HEK293 (cell line): ENCODE data around the gene HTT.

Experiments used
- CTCF ChIA-PET: fragments of 350-600 bp; formaldehyde crosslinking; extraction: SDS; loops from one replicate; lab custom pipeline; 2021; ENCODE audit warnings: antibody characterized with exemption; lab: Yijun Ruan, JAX
- POLR2A ChIA-PET: fragments of 300-600 bp; formaldehyde crosslinking; extraction: SDS; loops from one replicate; lab custom pipeline; 2020; ENCODE audit warnings: antibody characterized with exemption, inconsistent platforms; lab: Yijun Ruan, JAX
- H3K27ac ChIP-seq: fragments of 200-500 bp; sonication (Bioruptor generic); 2 replicates; pipeline ENCODE4 v1.5.1; 2014; ENCODE audit warnings: low read depth, low read length, control low read depth, inconsistent platforms; ENCODE audit errors: extremely low read depth
- H3K36me3 ChIP-seq, 2 experiments: fragments of 200-500 bp in 1 of 2; sonication (Bioruptor generic) in 1 of 2; 1 replicate in 1 of 2; 2 replicates in 1 of 2; pipeline ENCODE4 v1.5.1; 2014 to 2017; ENCODE audit warnings: inconsistent platforms in 2 of 2, low read length in 2 of 2; ENCODE audit not compliant: control insufficient read depth in 2 of 2, insufficient read depth in 1 of 2
- H3K4me1 ChIP-seq: fragments of 200-500 bp; sonication (Bioruptor generic); 2 replicates; pipeline ENCODE4 v1.5.1; 2014; ENCODE audit warnings: mild to moderate bottlenecking, low read length, inconsistent platforms; ENCODE audit not compliant: control insufficient read depth, insufficient read depth
- H3K4me3 ChIP-seq: 2 replicates; pipeline ENCODE4 v1.5.1; 2011; ENCODE audit warnings: low read depth, mild to moderate bottlenecking, control low read depth, low read length, moderate library complexity
- H3K9me3 ChIP-seq: fragments of 200-500 bp; sonication (Bioruptor generic); 2 replicates; pipeline ENCODE4 v1.5.1; 2014; ENCODE audit warnings: low read depth, low read length, inconsistent platforms; ENCODE audit not compliant: control insufficient read depth, insufficient read depth
- ATF2 ChIP-seq: fragments of 450-650 bp; formaldehyde crosslinking; IDR thresholded peaks from 2 replicates; pipeline ENCODE4 v1.5.1; 2016; ENCODE audit warnings: missing biosample characterization, missing genetic modification characterization, low read depth
- EGR2 ChIP-seq: fragments of 450-650 bp; formaldehyde crosslinking; IDR thresholded peaks from 2 replicates; pipeline ENCODE4 v1.5.1; 2016; ENCODE audit warnings: low read depth, missing biosample characterization, missing genetic modification characterization
- PRDM10 ChIP-seq: fragments of 450-650 bp; formaldehyde crosslinking; IDR thresholded peaks from 2 replicates; pipeline ENCODE4 v1.5.1; 2016; ENCODE audit warnings: missing biosample characterization, missing genetic modification characterization
- RBAK ChIP-seq: fragments of 450-650 bp; formaldehyde crosslinking; IDR thresholded peaks from 2 replicates; pipeline ENCODE4 v1.5.1; 2016; ENCODE audit warnings: missing biosample characterization, missing genetic modification characterization
- YY1 ChIP-seq: fragments of 450-650 bp; formaldehyde crosslinking; IDR thresholded peaks from 2 replicates; pipeline ENCODE4 v1.5.1; 2018; ENCODE audit warnings: missing biosample characterization, missing genetic modification characterization
- YY2 ChIP-seq: fragments of 450-650 bp; formaldehyde crosslinking; IDR thresholded peaks from 2 replicates; pipeline ENCODE4 v1.5.1; 2016; ENCODE audit warnings: missing biosample characterization, missing genetic modification characterization
- ZBTB7A ChIP-seq: fragments of 450-650 bp; formaldehyde crosslinking; IDR thresholded peaks from 2 replicates; pipeline ENCODE4 v1.5.1; 2016; ENCODE audit warnings: low read depth, missing biosample characterization, missing genetic modification characterization
- ZFP37 ChIP-seq: fragments of 450-650 bp; formaldehyde crosslinking; IDR thresholded peaks from 2 replicates; pipeline ENCODE4 v1.5.1; 2016; ENCODE audit warnings: missing biosample characterization, missing genetic modification characterization
- ZNF10 ChIP-seq: fragments of 450-650 bp; formaldehyde crosslinking; IDR thresholded peaks from 2 replicates; pipeline ENCODE4 v1.5.1; 2017; ENCODE audit warnings: missing biosample characterization, missing genetic modification characterization
- ZNF175 ChIP-seq: fragments of 450-650 bp; formaldehyde crosslinking; IDR thresholded peaks from 2 replicates; pipeline ENCODE4 v1.5.1; 2016; ENCODE audit warnings: missing biosample characterization, missing genetic modification characterization
- ZNF221 ChIP-seq: fragments of 450-650 bp; formaldehyde crosslinking; IDR thresholded peaks from 2 replicates; pipeline ENCODE4 v1.5.1; 2017; ENCODE audit warnings: missing biosample characterization, missing genetic modification characterization, borderline replicate concordance
- ZNF529 ChIP-seq: fragments of 450-650 bp; formaldehyde crosslinking; IDR thresholded peaks from 2 replicates; pipeline ENCODE4 v1.5.1; 2017; ENCODE audit warnings: missing genetic modification characterization, missing biosample characterization; ENCODE audit not compliant: insufficient replicate concordance
- ZNF600 ChIP-seq: fragments of 450-650 bp; formaldehyde crosslinking; IDR thresholded peaks from 2 replicates; pipeline ENCODE4 v1.5.1; 2016; ENCODE audit warnings: missing biosample characterization, missing genetic modification characterization
- ZNF621 ChIP-seq: fragments of 450-650 bp; formaldehyde crosslinking; IDR thresholded peaks from 2 replicates; pipeline ENCODE4 v1.5.1; 2017; ENCODE audit warnings: missing biosample characterization, missing genetic modification characterization
- ZNF654 ChIP-seq: fragments of 450-650 bp; formaldehyde crosslinking; IDR thresholded peaks from 2 replicates; pipeline ENCODE4 v1.5.1; 2016; ENCODE audit warnings: low read depth, missing biosample characterization, missing genetic modification characterization
- ZNF776 ChIP-seq: fragments of 450-650 bp; formaldehyde crosslinking; IDR thresholded peaks from 2 replicates; pipeline ENCODE4 v1.5.0; 2017; ENCODE audit warnings: missing biosample characterization, missing genetic modification characterization, borderline replicate concordance
- TF ChIP-seq, protein P1 (sequence below): sonication (generic); formaldehyde crosslinking; IDR thresholded peaks from 2 replicates; pipeline ENCODE4 v1.8.1; 2022; ENCODE audit warnings: mild to moderate bottlenecking, moderate library complexity, missing genetic modification reagents

Gene HTT

GRCh38 chr4:3067473-3068001 lies 6.9 kb upstream of the HTT start:
- ChIA-PET POLR2A (no interaction called here), CTCF (no interaction called here)
- no peak overlapping the region for H3K27ac ChIP-seq
- no peaks in the 10 kb centered on the region for H3K9me3 ChIP-seq
- H3K4me3 ChIP-seq: no peak overlapping the region
- H3K36me3 ChIP-seq: no peaks in the 10 kb centered on the region
- no peak for TF ChIP-seq ZBTB7A (tag by site-specific recombination)
- TF ChIP-seq, protein P1, sequence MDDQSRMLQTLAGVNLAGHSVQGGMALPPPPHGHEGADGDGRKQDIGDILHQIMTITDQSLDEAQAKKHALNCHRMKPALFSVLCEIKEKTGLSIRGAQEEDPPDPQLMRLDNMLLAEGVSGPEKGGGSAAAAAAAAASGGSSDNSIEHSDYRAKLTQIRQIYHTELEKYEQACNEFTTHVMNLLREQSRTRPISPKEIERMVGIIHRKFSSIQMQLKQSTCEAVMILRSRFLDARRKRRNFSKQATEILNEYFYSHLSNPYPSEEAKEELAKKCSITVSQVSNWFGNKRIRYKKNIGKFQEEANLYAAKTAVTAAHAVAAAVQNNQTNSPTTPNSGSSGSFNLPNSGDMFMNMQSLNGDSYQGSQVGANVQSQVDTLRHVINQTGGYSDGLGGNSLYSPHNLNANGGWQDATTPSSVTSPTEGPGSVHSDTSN (CRISPR knock-in tag): no peak
- no peak for TF ChIP-seq ZFP37 (tag by site-specific recombination)
- TF ChIP-seq ZNF221 (tag by site-specific recombination): no peak
- TF ChIP-seq ZNF10 (tag by site-specific recombination): no peak
- TF ChIP-seq RBAK (tag by site-specific recombination): no peak
- TF ChIP-seq, all 188 proteins: peak for 0
- no peaks in the 10 kb centered on the region for H3K4me1 ChIP-seq

GRCh38 chr4:3069661-3070199 lies 4.8 kb upstream of the HTT start:
- TF ChIP-seq ATF2 (no peak), ZNF175 (tag by site-specific recombination) (no peak), YY1 (tag by site-specific recombination) (no peak)
- TF ChIP-seq, all 188 proteins: peak for 0
- no peaks in the 10 kb centered on the region for H3K4me1 ChIP-seq
- no peak overlapping the region for H3K27ac ChIP-seq
- POLR2A ChIA-PET: interaction anchor here (0.5 kb wide), 1 partner anchor 11 kb away, joined by 4 read pairs; no protein-coding TSS in a partner anchor
- CTCF ChIA-PET: no interaction called here
- no peaks in the 10 kb centered on the region for H3K36me3 ChIP-seq
- no peak overlapping the region for H3K4me3 ChIP-seq
- no peaks in the 10 kb centered on the region for H3K9me3 ChIP-seq

DNA sequence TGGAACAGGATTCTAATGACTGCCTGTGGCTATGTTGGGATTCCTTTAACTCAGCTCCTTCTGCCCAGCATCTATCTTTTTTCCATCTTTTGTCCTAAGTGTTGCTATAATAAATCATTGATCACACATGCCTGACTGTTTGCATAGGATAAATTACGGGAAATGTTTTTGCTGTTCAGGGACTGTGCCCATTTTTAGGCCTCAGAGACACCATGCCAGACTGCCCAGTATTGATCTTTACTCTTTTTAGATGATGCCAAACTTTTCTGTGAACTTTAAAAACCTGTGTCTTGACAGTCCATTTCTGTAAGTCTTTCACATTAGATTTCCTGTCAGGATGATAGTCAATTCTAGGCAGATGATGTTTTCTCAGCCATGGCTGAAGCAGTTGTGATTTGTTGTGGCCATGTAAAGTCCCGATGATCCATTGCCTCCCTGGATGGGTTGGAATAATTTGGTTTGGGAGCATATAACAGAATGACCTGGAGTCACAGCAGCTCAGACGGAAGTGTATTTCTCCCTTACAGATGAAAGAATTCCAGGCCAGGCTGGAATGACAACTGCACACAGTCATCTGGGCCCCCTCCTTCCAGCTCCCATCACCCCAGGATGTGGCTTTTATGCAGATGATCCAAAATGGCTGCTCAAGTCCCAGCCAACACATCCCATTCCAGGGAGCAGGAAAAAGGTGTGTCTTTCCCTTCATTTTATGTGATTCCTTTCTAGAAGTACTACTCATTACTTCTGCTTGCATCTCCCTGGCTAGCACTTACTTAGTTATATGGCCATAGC lies 3.6 kb upstream of the HTT start:
- Histone ChIP-seq H3K4me1 (no peaks in the 10 kb centered on the region), H3K36me3 (no peaks in the 10 kb centered on the region), H3K27ac (no peak overlapping the region), H3K4me3 (no peak overlapping the region)
- POLR2A ChIA-PET: no interaction called here
- TF ChIP-seq ZNF654 (no peak), YY1 (tag by site-specific recombination) (no peak)
- TF ChIP-seq, all 188 proteins: peak for 0
- CTCF ChIA-PET: no interaction called here
- no peaks in the 10 kb centered on the region for H3K9me3 ChIP-seq

- CTCF ChIA-PET: no interaction called here
- Histone ChIP-seq H3K36me3 (no peaks in the 10 kb centered on the region), H3K4me3 (no peak overlapping the region), H3K4me1 (0 out of 2 replicates have a peak, but pooled peaks cover 2% of the 10 kb centered on the region), H3K9me3 (no peaks in the 10 kb centered on the region), H3K27ac (no peak overlapping the region)
- POLR2A ChIA-PET: interaction anchor here (0.6 kb wide), 1 partner anchor 12 kb away, joined by 6 read pairs; no protein-coding TSS in a partner anchor
- no peak for TF ChIP-seq ZNF621
- no peak for TF ChIP-seq ZNF600 (tag by site-specific recombination)
- no peak for TF ChIP-seq ATF2
- TF ChIP-seq YY2: no peak
- no peak for TF ChIP-seq ZNF776 (tag by site-specific recombination)
- no peak for TF ChIP-seq EGR2 (tag by site-specific recombination)
- no peak for TF ChIP-seq ZNF529
- TF ChIP-seq PRDM10: no peak
Observed at GRCh38 chr4:3071811-3072210, 2.7 kb upstream of the HTT start.
